Thyroid gland (tissue), 4 donors: ENCODE measurements around the gene RXYLT1. TPM values are rescaled to one million over a fixed set of nuclear protein-coding genes. Genes with fewer than 3 reads are reported as not detected.
"Not testable (repeated sequence)": the region's sequence is repeated elsewhere in the genome, so short reads cannot be mapped to it uniquely, and the experiment has no call there.

Experiments used
- DNase-seq, 2 donors: peaks; one replicate each; pipeline ENCODE4 v3.0.0-alpha.2; 2019
- H3K27ac ChIP-seq, 3 donors: fragments of 200-600 bp; sonication (generic); 1 replicate in 2 of 3; 2 replicates in 1 of 3; pipeline ENCODE4 v1.5.1; 2016 to 2019; ENCODE audit warnings: mild to moderate bottlenecking in 1 of 3, moderate library complexity in 1 of 3
- H3K27me3 ChIP-seq: fragments of 200-600 bp; sonication (generic); one replicate; pipeline ENCODE4 v1.5.1; 2019
- H3K36me3 ChIP-seq, 2 donors: fragments of 200-600 bp; sonication (generic); one replicate each; pipeline ENCODE4 v1.5.1; 2016 to 2019
- H3K4me1 ChIP-seq, 2 donors: fragments of 200-600 bp; sonication (generic); one replicate each; pipeline ENCODE4 v1.5.1; 2017 to 2019
- H3K4me3 ChIP-seq, 3 donors: fragments of 200-600 bp; sonication (generic); replicated peaks in 1 of 3; 1 replicate in 2 of 3; 2 replicates in 1 of 3; pipeline ENCODE4 v1.5.1; 2016; ENCODE audit warnings: mild to moderate bottlenecking in 1 of 3
- H3K9me3 ChIP-seq: fragments of 200-600 bp; sonication (generic); one replicate; pipeline ENCODE4 v1.5.1; 2017
- POLR2A ChIP-seq, 2 donors: fragments of 450-650 bp; IDR thresholded peaks; one replicate each; pipeline ENCODE4 v1.6.1; 2017; ENCODE audit warnings: antibody characterized with exemption in 2 of 2, mild to moderate bottlenecking in 2 of 2, moderate library complexity in 1 of 2
- WGBS, 2 donors: methylation state at CpG; one replicate each; pipeline ENCODE4 v1.1.5; 2017; 5-methylcytosine and 5-hydroxymethylcytosine counted together
- intact Hi-C: fragments of 100-400 bp; cut with DNase I; formaldehyde crosslinking; loops from one replicate; pipeline ENCODE4 v1.15.1; 2023
- total RNA-seq, 4 donors: library from RNA; depleted of rRNA; stranded (reverse); fragments of >200 nt; gene quantifications; one replicate each; pipeline ENCODE4 v1.2.3, GENCODE V29; 2016
- TF ChIP-seq, protein P1 (sequence below), 6 experiments: fragments of 200-600 bp in 3 of 6; fragments of 450-650 bp in 3 of 6; sonication (generic) in 3 of 6; IDR thresholded peaks; one replicate each; pipeline ENCODE4 v1.5.1; 2016 to 2019; ENCODE audit warnings: antibody characterized with exemption in 6 of 6, mild to moderate bottlenecking in 2 of 6, inconsistent platforms in 1 of 6, moderate library complexity in 1 of 6

The RXYLT1 gene
- total RNA-seq, 4 donors from 2014 or later, result 11.9 to 30.0 (median 16.8) TPM

DNA sequence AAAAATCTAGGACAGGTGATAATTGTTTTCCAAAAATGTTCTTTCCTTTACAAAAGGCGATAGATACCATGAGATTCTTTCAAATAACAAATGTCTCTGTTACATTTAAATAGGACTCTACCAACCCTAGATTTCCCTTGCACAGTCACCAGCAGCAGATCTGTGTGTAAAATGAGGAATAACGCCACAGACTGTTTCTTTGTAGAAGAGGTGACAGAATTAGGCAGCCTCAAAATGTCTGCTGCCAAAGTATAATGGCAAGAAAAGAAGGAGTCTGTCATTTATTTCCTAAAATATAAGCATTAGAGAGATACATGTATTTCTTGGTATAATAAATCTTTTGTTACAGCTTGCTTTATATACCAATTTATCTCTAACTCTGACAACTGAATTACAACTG, 56.3 kb downstream of the RXYLT1 start:
- H3K36me3 ChIP-seq, result no peaks in the 10 kb centered on the region
- no peaks in the 10 kb centered on the region for H3K4me1 ChIP-seq
- WGBS, 2 donors, result 86 to 93% methylated on average over 2 of the region's 2 CpGs
- H3K27ac ChIP-seq, result no peak overlapping the region
- no peaks in the 10 kb centered on the region for H3K9me3 ChIP-seq
- no peaks in the 10 kb centered on the region for H3K27me3 ChIP-seq
- H3K4me3 ChIP-seq, result no peak overlapping the region
- intact Hi-C loops, result no loop called here
- DNase-seq, result no peak
- TF ChIP-seq POLR2A (IDR thresholded peaks at IDR 0.05), result no peak
- TF ChIP-seq, protein P1, sequence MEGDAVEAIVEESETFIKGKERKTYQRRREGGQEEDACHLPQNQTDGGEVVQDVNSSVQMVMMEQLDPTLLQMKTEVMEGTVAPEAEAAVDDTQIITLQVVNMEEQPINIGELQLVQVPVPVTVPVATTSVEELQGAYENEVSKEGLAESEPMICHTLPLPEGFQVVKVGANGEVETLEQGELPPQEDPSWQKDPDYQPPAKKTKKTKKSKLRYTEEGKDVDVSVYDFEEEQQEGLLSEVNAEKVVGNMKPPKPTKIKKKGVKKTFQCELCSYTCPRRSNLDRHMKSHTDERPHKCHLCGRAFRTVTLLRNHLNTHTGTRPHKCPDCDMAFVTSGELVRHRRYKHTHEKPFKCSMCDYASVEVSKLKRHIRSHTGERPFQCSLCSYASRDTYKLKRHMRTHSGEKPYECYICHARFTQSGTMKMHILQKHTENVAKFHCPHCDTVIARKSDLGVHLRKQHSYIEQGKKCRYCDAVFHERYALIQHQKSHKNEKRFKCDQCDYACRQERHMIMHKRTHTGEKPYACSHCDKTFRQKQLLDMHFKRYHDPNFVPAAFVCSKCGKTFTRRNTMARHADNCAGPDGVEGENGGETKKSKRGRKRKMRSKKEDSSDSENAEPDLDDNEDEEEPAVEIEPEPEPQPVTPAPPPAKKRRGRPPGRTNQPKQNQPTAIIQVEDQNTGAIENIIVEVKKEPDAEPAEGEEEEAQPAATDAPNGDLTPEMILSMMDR (IDR thresholded peaks at IDR 0.05), result no peak

DNA sequence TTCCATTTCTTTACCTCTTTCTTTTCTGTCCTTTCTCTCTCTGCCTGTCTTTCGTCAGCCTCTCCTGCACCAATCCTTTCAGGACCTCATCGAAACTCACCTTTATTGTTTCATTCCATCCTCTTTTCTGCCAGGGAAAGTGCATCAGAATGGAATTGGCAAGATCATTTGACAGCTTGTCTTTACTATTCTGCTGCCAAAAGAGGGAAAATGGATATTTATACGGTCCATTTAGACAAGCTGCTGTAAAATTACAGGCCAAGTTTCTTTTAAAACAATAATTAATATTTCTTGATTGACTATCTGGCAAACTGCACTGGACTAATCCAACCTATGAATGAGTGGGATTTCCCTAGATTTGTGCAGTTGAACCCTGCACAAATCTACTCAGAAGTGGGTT, 57.2 kb downstream of the RXYLT1 start:
- Histone ChIP-seq H3K27me3 (no peaks in the 10 kb centered on the region), H3K4me1 (no peaks in the 10 kb centered on the region), H3K27ac (no peak overlapping the region), H3K4me3 (no peak overlapping the region), H3K9me3 (no peaks in the 10 kb centered on the region), H3K36me3 (no peaks in the 10 kb centered on the region)
- WGBS, 2 donors, result 86 to 90% methylated on average over 3 of the region's 3 CpGs
- TF ChIP-seq, protein P1 (IDR thresholded peaks at IDR 0.05), result no peak
- no peak for TF ChIP-seq POLR2A (IDR thresholded peaks at IDR 0.05)
- DNase-seq, result no peak
- intact Hi-C loops, result no loop called here

DNA sequence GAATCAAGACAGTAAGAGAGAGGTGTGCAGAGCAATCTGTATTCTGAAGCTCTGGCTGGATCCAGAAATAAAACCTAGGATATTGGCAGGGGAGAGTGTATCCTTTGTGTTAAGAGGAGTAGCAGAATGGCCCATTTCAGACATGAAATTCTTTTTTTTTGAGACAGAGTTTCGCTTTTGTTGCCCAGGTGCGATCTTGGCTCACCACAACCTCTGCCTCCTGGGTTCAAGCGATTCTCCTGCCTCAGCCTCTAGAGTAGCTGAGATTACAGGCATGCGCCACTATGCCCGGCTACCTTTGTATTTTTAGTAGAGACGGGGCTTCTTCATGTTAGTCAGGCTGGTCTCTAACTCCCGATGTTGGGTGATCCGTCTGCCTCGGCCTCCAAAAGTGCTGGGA, 58.7 kb downstream of the RXYLT1 start:
- 90 to 92% methylated on average over 7 to 9 of the region's 9 CpGs for WGBS, 2 donors

DNA sequence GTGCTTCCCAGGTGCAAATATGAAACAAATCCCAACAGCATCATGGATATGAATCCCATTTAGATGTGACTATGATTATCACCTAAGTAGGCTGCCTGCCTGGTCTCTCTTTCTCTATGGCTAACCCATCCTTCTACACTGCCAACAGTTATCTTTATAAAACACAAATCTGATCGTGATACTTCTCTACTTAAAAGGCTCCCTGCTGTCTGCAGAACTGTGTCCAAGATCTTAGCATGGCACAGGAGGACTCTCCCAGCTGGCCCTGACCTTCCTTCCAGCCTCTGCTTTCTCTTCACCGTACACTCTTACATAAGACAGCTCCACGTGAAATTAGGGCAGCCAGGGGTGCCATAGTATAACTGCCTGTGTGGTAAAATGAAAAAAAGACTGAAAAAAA, 61.3 kb downstream of the RXYLT1 start:
- Histone ChIP-seq H3K36me3 (no peaks in the 10 kb centered on the region), H3K9me3 (no peaks in the 10 kb centered on the region), H3K27ac (no peak overlapping the region), H3K4me3 (no peak overlapping the region), H3K27me3 (no peaks in the 10 kb centered on the region), H3K4me1 (peaks cover 0 to under 1% of the 10 kb centered on the region in 2 donors)
- TF ChIP-seq, protein P1 (IDR thresholded peaks at IDR 0.05), result no peak
- TF ChIP-seq POLR2A (IDR thresholded peaks at IDR 0.05), result no peak
- WGBS, 2 donors, result 61 to 66% methylated on average over 3 of the region's 3 CpGs
- intact Hi-C loops, result loop anchor here (10.0 kb wide), 1 partner anchor 244 kb away; no protein-coding TSS in a partner anchor
- no peak for DNase-seq

More for the DNA sequence above, 58.7 kb downstream of the RXYLT1 start:
- no peaks in the 10 kb centered on the region for H3K9me3 ChIP-seq
- H3K27ac ChIP-seq, result no peak overlapping the region
- TF ChIP-seq, protein P1 (IDR thresholded peaks at IDR 0.05), result no peak
- TF ChIP-seq POLR2A (IDR thresholded peaks at IDR 0.05), result no peak
- no peak overlapping the region for H3K4me3 ChIP-seq
- no peaks in the 10 kb centered on the region for H3K36me3 ChIP-seq
- intact Hi-C loops, result loop anchor here (2.0 kb wide), 1 partner anchor 418 kb away; no protein-coding TSS in a partner anchor
- H3K27me3 ChIP-seq, result no peaks in the 10 kb centered on the region
- no peaks in the 10 kb centered on the region for H3K4me1 ChIP-seq
- DNase-seq, result no peak

DNA sequence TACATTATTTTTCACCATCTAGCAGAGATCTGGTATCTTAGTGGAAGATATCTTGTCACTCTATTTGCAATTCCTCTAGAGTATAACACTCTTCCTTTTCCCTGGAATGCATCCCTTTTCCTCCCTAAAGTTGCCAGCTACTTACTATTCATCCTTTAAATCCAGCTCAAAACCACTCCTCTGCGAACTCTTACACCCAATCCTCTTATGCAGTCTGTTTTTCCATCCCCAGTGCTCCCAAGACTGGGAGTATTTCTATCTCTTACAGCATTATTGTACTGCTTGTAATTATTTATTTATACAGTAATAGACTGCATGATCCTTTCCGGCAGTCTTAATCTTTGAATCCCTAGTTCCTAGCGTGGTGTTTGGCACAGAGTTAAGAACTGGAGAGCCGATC, 61.9 kb downstream of the RXYLT1 start:
- Histone ChIP-seq H3K36me3 (no peaks in the 10 kb centered on the region), H3K4me3 (no peak overlapping the region), H3K9me3 (no peaks in the 10 kb centered on the region), H3K4me1 (peaks cover 0 to 6% of the 10 kb centered on the region in 2 donors), H3K27ac (no peak overlapping the region), H3K27me3 (no peaks in the 10 kb centered on the region)
- intact Hi-C loops, result loop anchor here (10.0 kb wide), 1 partner anchor 243 kb away; no protein-coding TSS in a partner anchor
- WGBS, 2 donors, result 76 to 86% methylated on average over 4 of the region's 4 CpGs
- no peak for DNase-seq
- TF ChIP-seq POLR2A (IDR thresholded peaks at IDR 0.05), result no peak
- TF ChIP-seq, protein P1 (IDR thresholded peaks at IDR 0.05), result no peak

DNA sequence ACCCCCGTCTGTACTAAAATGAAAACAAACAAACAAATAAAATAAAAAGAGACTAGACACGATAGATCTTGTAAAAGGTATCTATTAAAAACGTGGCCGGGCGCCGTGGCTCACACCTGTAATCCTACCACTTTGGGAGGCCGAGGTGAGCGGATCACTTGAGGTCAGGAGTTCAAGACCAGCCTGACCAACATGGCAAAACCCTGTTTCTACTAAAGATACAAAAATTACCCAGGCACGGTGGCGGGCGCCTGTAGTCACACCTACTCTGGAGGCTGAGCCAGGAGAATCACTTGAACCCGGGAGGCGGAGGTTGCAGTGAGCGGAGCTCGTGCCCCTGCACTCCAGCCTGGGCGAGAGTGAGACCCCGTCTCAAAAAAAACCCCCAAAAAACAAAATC, 63.0 kb downstream of the RXYLT1 start:
- not testable (repeated sequence) for H3K4me3 ChIP-seq, H3K27me3 ChIP-seq, H3K9me3 ChIP-seq, H3K36me3 ChIP-seq, DNase-seq
- intact Hi-C loops, result loop anchor here (10.0 kb wide), 1 partner anchor 242 kb away; no protein-coding TSS in a partner anchor
- Histone ChIP-seq H3K4me1 (peaks cover 8 to 16% of the 10 kb centered on the region in 2 donors), H3K27ac (peak overlapping the region in 1 of 3 donors; percentile 98)
- 95 to 98% methylated on average over 17 of the region's 17 CpGs for WGBS, 2 donors
